Epidermal melanocyte (primary cell): Measurements from ENCODE around the gene YY1AP1.
"Not testable (repeated sequence)": the region's sequence is repeated elsewhere in the genome, so short reads cannot be mapped to it uniquely, and the experiment has no call there.

Source experiments
- DNase-seq: peaks from one replicate; pipeline ENCODE4 v3.0.0; 2011; ENCODE audit warnings: low spot score; ENCODE audit not compliant: insufficient read length

YY1AP1 gene, protein sequence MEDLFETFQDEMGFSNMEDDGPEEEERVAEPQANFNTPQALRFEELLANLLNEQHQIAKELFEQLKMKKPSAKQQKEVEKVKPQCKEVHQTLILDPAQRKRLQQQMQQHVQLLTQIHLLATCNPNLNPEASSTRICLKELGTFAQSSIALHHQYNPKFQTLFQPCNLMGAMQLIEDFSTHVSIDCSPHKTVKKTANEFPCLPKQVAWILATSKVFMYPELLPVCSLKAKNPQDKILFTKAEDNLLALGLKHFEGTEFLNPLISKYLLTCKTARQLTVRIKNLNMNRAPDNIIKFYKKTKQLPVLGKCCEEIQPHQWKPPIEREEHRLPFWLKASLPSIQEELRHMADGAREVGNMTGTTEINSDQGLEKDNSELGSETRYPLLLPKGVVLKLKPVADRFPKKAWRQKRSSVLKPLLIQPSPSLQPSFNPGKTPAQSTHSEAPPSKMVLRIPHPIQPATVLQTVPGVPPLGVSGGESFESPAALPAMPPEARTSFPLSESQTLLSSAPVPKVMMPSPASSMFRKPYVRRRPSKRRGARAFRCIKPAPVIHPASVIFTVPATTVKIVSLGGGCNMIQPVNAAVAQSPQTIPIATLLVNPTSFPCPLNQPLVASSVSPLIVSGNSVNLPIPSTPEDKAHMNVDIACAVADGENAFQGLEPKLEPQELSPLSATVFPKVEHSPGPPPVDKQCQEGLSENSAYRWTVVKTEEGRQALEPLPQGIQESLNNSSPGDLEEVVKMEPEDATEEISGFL

DNA sequence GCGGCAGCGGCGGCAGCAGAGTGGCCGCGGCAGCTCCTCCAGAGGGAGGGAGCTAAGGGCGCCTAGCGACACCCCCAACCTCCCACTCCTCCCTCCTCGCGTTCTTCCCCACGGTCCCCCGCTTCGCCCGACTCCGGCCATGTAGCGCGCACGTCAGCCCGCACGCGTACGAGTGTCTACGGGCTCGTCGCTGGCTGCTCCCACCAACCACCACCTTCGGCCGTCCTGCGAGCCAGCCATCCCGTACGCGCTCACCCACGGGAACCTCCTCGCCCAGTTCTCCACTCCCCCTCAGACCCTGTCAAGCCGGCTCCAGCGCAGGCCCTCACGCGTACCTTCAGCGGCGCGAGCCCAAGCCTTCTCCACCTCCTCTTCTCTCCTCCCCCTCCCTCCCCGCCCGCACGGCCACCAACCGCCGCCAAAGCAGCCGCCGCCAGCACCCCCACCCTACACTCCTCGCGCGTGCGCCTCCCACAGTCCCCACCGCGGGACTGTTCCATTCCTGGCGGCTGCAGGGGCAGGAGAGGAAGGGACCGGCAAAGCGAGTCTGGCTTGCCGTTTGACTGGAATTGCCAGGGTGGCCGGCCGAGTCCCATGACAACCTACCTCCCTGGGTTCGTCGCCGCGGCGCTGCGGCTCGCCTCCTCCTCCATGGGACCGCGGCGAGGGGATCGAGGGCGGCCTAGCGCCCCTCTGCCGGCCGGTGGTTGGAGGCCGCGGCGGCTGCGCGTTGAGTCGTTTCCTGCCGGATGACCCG lies at the start of gene YY1AP1:
Gene YY1AP1, minus strand, starts transcription at position 451 of the 757 bp plus-strand sequence. CDS start 8,338 bp downstream, outside the sequence.
- DNase-seq, result peak; percentile 92

DNA sequence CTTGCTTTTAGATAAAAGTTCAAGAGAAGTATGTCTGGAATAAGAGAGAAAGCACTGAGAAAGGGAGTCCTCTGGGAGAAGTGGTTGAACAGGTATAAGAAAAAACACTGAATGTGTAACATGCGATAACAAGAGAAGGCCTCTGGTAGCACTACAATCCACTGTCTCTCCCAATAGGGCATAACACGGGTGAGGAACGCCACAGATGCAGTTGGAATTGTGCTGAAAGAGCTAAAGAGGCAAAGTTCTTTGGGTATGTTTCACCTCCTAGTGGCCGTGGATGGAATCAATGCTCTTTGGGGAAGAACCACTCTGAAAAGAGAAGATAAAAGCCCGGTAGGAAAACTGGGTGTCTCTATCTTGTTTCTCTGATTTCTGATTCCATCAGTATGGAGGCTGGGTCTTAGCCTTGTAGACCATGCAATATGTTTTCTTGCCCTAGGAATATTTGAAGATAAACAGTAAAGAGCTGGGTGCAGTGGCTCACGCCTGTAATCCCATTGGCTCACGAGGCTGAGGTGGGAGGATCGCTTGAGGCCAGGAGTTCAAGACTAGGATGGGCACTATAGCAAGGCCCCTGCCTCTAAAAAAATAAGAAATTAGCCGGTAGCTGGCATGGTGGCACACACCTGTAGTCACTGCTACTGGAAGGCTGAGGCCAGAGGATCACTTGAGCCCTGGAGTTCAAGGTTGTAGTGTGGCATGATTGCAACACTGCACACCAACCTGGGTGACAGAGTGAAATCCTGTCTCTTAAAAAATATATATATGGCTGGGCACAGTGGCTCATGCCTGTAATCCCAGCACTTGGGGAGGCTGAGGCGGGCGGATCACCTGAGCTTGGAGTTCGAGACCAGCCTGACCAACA lies 40.7 kb upstream of the YY1AP1 start:
- DNase-seq, result peak; percentile 23

GRCh38 chr1:155725142-155725541 lies 36.6 kb upstream of the YY1AP1 start:
- DNase-seq, result no peak

DNA sequence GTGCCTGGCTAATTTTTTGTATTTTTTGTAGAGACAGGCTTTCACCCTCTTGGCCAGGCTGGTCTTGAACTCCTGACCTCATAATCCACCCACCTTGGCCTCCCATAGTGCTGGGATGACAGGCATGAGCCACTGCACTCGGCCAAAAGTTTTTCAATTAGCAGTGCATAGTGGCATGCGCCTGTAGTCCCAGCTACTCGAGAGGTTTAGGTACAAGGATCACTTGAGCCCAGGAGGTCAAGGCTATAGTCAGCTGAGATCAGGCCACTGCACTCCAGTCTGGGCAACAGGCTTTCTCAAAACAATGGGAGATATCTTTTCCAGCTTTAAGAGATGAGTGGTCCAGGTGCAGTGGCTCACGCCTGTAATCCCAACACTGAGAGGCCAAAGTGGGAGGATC lies 31.1 kb upstream of the YY1AP1 start:
- DNase-seq, result no peak

GRCh38 chr1:155718524-155719115 lies 30.0 kb upstream of the YY1AP1 start:
- DNase-seq, result not testable (repeated sequence)

- DNase-seq, result no peak
Measured at GRCh38 chr1:155717041-155717440, 28.5 kb upstream of the YY1AP1 start.

DNA sequence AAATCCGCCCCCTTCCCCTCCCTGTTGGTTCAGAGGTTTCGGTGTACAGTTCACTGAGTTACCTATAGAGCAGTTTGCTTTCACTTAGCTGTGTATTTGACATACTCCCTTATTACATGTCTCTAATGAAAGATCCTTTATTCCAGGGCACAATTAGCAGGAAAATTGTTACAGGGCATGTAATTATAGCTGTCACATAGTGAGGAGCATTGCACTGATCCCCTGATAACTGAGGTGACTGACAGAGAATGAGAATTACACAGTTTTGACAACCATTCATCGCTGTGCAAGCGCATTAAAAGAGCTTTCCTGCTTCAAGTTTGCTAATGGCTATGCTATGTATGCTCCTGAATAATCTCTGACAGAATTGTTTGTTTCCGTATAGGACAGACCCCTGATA lies 27.2 kb upstream of the YY1AP1 start:
- DNase-seq, result no peak

GRCh38 chr1:155715056-155715455 lies 26.5 kb upstream of the YY1AP1 start:
- not testable (repeated sequence) for DNase-seq

DNA sequence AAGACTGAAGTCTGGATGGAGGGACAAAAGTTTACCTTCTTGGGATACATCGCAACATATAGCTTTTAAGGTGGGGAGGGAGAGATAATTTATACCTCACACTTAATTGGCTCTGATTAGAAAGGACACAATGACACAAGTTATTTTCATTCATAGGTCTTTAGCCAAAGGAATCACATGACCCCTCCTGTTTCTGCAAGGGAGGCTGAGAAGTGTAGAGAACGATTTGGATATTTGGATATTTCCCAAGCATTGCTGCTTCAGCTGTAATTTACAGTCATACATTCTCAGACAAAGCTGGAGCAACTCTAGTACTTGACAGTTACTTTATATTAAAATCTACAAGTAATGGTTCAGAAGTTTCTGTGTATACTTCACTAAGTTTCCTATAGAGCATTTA lies 24.5 kb upstream of the YY1AP1 start:
- DNase-seq, result no peak

- DNase-seq, result not testable (repeated sequence)
Measured at GRCh38 chr1:155712636-155713035, 24.1 kb upstream of the YY1AP1 start.

- not testable (repeated sequence) for DNase-seq
Measured at GRCh38 chr1:155711457-155711856, 22.9 kb upstream of the YY1AP1 start.

- DNase-seq, result no peak
Measured at GRCh38 chr1:155709391-155709790, 20.8 kb upstream of the YY1AP1 start.

DNA sequence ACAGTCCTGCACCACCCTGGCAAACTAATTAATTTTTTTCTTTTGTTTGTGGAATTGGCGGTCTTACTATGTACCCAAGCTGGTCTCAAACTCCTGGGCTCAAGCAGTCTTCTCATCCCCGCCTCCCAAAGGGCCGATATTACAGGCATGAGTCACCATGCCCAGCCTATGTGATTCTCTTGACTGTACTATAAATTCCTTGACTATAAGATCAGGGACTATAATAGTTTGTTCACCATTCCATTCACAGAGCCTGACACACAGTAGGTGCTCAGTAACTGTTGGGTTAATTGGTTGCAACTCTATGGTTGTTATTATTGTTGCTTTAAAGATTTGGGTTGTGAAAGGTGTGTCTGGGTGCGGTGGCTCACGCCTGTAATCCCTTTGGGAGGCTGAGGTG lies 17.6 kb upstream of the YY1AP1 start:
- no peak for DNase-seq

- not testable (repeated sequence) for DNase-seq
Measured at GRCh38 chr1:155704414-155704813, 15.8 kb upstream of the YY1AP1 start.

DNA sequence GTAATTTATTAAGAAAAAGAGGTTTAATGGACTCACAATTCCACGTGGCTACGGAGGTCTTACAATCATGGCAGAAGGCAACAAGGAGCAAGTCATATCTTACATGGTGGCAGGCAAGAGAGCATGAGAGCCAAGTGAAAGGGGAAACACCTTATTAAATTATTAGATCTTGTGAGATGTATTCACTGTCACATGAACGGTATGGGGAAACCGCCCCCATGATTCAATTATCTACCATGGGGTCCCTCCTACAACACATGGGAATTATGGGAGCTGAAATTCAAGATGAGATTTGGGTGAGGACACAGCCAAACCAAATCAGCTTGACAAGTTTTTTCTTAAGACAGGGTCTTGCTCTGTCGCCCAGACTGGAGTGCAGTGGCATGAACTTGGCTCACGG lies 14.6 kb upstream of the YY1AP1 start:
- no peak for DNase-seq

- not testable (repeated sequence) for DNase-seq
Measured at GRCh38 chr1:155701675-155702074, 13.1 kb upstream of the YY1AP1 start.

DNA sequence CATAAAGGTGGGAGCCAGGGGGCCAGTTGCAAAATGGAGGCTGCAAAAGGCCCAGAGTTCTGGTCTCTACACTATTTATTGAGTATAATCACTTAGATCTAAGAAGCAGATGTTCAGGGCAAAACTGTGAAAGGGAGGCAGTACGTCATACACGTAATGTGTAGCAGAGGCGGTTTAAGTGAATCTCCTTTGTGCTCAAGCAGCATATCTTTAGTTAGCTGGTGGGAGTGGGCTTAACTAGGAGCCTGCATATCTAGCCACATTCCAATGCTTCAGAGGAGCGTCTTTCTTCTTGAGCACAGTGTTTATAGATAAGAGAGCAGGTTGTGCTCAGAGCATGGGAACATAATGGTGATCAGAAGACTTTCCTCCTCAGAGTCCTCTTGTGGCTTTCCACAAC lies 10.5 kb upstream of the YY1AP1 start:
- not testable (repeated sequence) for DNase-seq

GRCh38 chr1:155698382-155699038 lies 9.9 kb upstream of the YY1AP1 start:
- DNase-seq, result no peak

DNA sequence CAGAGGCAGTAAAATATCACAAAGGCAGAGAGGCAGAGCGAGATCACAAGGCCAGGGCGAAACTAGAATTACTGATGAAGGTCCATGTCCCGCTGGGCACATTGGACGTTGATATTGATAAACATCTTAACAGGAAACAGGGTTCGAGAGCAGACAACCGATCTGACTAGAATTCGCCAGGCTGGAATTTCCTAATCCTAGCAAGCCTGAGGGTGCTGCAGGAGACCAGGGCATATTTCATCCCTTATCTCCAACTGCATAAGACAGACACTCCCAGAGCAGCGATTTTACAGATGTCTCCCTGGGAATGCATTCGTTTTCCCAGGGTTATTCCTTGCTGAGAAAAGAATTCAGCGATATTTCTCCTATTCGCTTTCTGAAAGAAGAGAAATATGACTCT lies 9.0 kb upstream of the YY1AP1 start:
- not testable (repeated sequence) for DNase-seq

GRCh38 chr1:155697046-155697445 lies 8.5 kb upstream of the YY1AP1 start:
- no peak for DNase-seq
